ENCODE measurements around the gene GLCCI1.
A peak's percentile ranks its signal among the peaks of the same experiment; 100 is the strongest.

GLCCI1 gene

GRCh38 chr7:7965301-7965700 lies 3.3 kb upstream of the GLCCI1 start:
- no peak for TF ChIP-seq CTCF (conservative IDR thresholded peaks at IDR 0.05; ENCODE audit: low read length)
- Histone ChIP-seq H3K79me2 (ENCODE audit: insufficient read depth, low read length) (peaks cover 17% of the 10 kb centered on the region), H3K4me3 (ENCODE audit: low read length, poor library complexity, severe bottlenecking) (no peak overlapping the region), H3K9me2 (replicated peaks; ENCODE audit: low read depth, low read length) (no peaks in the 10 kb centered on the region), H3K4me1 (ENCODE audit: insufficient read depth, low read length, poor library complexity, severe bottlenecking) (peaks cover 8% of the 10 kb centered on the region), H3K9ac (ENCODE audit: low read depth, low read length, poor library complexity, severe bottlenecking) (no peak overlapping the region), H3K9me3 (ENCODE audit: insufficient read depth, low read depth, low read length) (no peaks in the 10 kb centered on the region), H4K20me1 (ENCODE audit: insufficient read depth, low read length, poor library complexity, severe bottlenecking) (peaks cover 6% of the 10 kb centered on the region), H3F3A (ENCODE audit: low read depth) (no peaks in the 10 kb centered on the region), H3K27me3 (ENCODE audit: insufficient read depth, low read length, poor library complexity, severe bottlenecking) (no peaks in the 10 kb centered on the region), H2AFZ (ENCODE audit: low read length) (no peak overlapping the region), H3K4me2 (ENCODE audit: low read depth, low read length, poor library complexity, severe bottlenecking) (no peak overlapping the region), H3K36me3 (ENCODE audit: insufficient read depth, low read length) (no peaks in the 10 kb centered on the region)

GRCh38 chr7:7966141-7966734 lies 2.4 kb upstream of the GLCCI1 start:
- no peaks in the 10 kb centered on the region for H3K9me3 ChIP-seq (ENCODE audit: insufficient read depth, low read depth, low read length)
- no peaks in the 10 kb centered on the region for H3F3A ChIP-seq (ENCODE audit: low read depth)
- no peak overlapping the region for H3K4me2 ChIP-seq (ENCODE audit: low read depth, low read length, poor library complexity, severe bottlenecking)
- no peak overlapping the region for H3K4me3 ChIP-seq (ENCODE audit: low read length, poor library complexity, severe bottlenecking)
- H3K9ac ChIP-seq (ENCODE audit: low read depth, low read length, poor library complexity, severe bottlenecking) = no peak overlapping the region
- H2AFZ ChIP-seq (ENCODE audit: low read length) = no peak overlapping the region
- H3K4me1 ChIP-seq (ENCODE audit: insufficient read depth, low read length, poor library complexity, severe bottlenecking) = peaks cover 18% of the 10 kb centered on the region
- peaks cover 16% of the 10 kb centered on the region for H4K20me1 ChIP-seq (ENCODE audit: insufficient read depth, low read length, poor library complexity, severe bottlenecking)
- no peak for TF ChIP-seq CTCF (conservative IDR thresholded peaks at IDR 0.05; ENCODE audit: low read length)
- no peak for TF ChIP-seq EZH2phosphoT487 (IDR thresholded peaks at IDR 0.05; ENCODE audit: borderline replicate concordance)
- H3K36me3 ChIP-seq (ENCODE audit: insufficient read depth, low read length) = no peaks in the 10 kb centered on the region
- H3K27me3 ChIP-seq (ENCODE audit: insufficient read depth, low read length, poor library complexity, severe bottlenecking) = no peaks in the 10 kb centered on the region
- H3K79me2 ChIP-seq (ENCODE audit: insufficient read depth, low read length) = peaks cover 26% of the 10 kb centered on the region
- no peaks in the 10 kb centered on the region for H3K9me2 ChIP-seq (replicated peaks; ENCODE audit: low read depth, low read length)

- peaks cover 43% of the 10 kb centered on the region for H3K79me2 ChIP-seq (ENCODE audit: insufficient read depth, low read length)
- H3K4me1 ChIP-seq (ENCODE audit: insufficient read depth, low read length, poor library complexity, severe bottlenecking) = peaks cover 27% of the 10 kb centered on the region
- peak overlapping the region; percentile 70 for H3K9ac ChIP-seq (ENCODE audit: low read depth, low read length, poor library complexity, severe bottlenecking)
- H3F3A ChIP-seq (ENCODE audit: low read depth) = no peaks in the 10 kb centered on the region
- no peaks in the 10 kb centered on the region for H3K36me3 ChIP-seq (ENCODE audit: insufficient read depth, low read length)
- TF ChIP-seq CTCF (conservative IDR thresholded peaks at IDR 0.05; ENCODE audit: low read length) (no peak), EZH2phosphoT487 (IDR thresholded peaks at IDR 0.05; ENCODE audit: borderline replicate concordance) (no peak)
- H3K27me3 ChIP-seq (ENCODE audit: insufficient read depth, low read length, poor library complexity, severe bottlenecking) = no peaks in the 10 kb centered on the region
- H3K4me3 ChIP-seq (ENCODE audit: low read length, poor library complexity, severe bottlenecking) = peak overlapping the region; percentile 79
- no peaks in the 10 kb centered on the region for H3K9me3 ChIP-seq (ENCODE audit: insufficient read depth, low read depth, low read length)
- H3K4me2 ChIP-seq (ENCODE audit: low read depth, low read length, poor library complexity, severe bottlenecking) = peak overlapping the region; percentile 92
- H2AFZ ChIP-seq (ENCODE audit: low read length) = peak overlapping the region; percentile 58
- H4K20me1 ChIP-seq (ENCODE audit: insufficient read depth, low read length, poor library complexity, severe bottlenecking) = peaks cover 33% of the 10 kb centered on the region
- H3K9me2 ChIP-seq (replicated peaks; ENCODE audit: low read depth, low read length) = no peaks in the 10 kb centered on the region
Measured at GRCh38 chr7:7967886-7968543, 581 bp upstream of the GLCCI1 start.
